ENCODE measurements around the gene FSTL1.

- TF ChIP-seq GATA3 (IDR thresholded peaks at IDR 0.05; ENCODE audit: low read depth, low read length) (no peak), GATA2 (IDR thresholded peaks at IDR 0.05; ENCODE audit: low read depth, low read length) (no peak)
Measured at GRCh38 chr3:120449701-120450599, 842 bp downstream of the FSTL1 start.
